ENCODE measurements around the gene ZNF221.
A peak's percentile ranks its signal among the peaks of the same experiment; 100 is the strongest.
"Not testable (repeated sequence)": the region's sequence is repeated elsewhere in the genome, so short reads cannot be mapped to it uniquely, and the experiment has no call there.

ZNF221 gene

GRCh38 chr19:43950834-43951645, at the start of gene ZNF221:
Gene ZNF221, plus strand, starts transcription at chr19:43951228. Its CDS starts 11,499 bp downstream, at chr19:43962727.
- DNase-seq: peak; percentile 69

DNA sequence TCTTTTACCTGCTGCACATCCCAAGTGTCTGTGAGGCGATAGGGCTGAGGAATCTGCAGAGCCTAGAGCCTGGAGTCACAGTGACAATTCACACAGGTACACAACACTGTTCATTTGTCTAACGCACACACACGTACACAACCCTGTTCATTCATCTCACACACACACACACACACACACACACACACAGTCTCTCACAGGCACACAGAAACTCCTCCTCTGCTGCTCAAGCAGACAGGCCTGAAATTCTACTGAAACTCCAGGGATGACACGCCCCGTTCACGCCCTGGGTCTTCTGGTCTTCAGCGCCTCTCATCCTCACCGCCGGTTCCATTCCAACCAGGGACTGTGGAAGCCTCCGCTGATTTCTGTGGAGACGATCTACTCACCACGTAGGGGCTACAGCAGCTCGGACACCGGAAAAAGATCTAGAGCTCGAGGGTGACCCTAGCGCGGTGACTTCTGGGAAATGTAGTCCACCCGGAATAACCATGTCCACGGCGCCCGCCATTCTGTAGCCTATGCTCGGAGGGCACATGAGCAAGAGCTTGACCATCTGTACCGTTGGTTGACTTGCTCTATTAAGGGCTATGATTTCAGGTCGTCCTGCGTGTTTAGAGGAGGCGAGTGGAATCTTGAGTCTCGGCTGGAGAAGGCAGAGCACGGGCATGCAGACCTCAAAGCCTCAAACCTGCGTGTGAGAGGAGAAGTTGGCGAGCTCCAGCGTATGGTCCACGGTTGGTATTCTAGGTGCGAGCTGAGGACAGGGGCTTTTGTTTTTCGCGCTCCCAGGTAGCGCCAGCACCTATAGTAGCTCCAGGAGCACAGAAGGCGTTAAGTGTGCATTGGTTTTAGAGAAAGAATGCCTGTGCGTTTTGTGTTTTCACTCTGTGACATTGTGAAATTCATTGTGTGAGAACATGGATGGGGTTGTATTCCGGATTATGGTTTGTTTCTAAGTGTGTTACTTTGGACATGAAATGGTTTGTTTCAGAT, 49.3 kb upstream of the ZNF221 start:
- DNase-seq: no peak

- DNase-seq: no peak
These were observed 48.6 kb upstream of the ZNF221 start for GRCh38 chr19:43902399-43902798.

- DNase-seq: no peak
These were observed 45.1 kb upstream of the ZNF221 start for GRCh38 chr19:43905897-43906296.

DNA sequence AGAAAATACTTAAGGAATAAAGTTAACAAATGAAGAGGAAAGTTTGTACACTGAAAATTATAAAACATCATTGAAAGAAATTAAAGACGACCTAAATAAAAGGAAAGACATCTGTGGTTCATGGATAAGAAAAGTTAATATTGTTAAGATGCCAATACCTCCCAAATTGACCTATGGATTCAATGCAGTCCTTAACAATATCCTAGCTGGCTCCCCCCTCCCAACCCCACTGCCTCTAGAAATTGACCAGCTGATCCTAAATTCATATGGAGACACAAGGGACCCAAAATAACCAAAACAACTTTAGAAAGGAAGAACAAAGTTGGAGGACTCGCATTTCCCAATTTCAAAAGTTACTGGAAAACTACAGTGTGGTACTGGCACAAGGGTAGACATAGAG, 44.3 kb upstream of the ZNF221 start:
- no peak for DNase-seq

- DNase-seq: no peak
These were observed 42.4 kb upstream of the ZNF221 start for GRCh38 chr19:43908659-43909058.

DNA sequence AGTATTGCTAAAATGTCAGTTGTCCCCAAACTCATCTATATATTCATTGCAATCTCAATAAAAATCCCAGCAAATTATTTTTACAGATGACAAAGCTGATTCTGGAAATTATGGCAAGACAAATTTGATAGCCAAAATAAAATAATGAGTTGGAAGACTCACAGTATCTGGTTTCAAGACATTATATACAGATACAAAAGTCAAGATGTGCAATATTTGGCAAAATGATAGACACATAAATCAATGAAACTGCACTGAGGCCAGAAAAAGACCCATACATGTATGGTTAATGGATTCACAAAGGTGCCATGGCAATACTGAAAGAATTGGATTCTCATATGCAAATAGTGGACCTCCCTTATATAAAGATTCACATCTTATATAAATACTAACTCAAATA, 40.1 kb upstream of the ZNF221 start:
- no peak for DNase-seq

DNA sequence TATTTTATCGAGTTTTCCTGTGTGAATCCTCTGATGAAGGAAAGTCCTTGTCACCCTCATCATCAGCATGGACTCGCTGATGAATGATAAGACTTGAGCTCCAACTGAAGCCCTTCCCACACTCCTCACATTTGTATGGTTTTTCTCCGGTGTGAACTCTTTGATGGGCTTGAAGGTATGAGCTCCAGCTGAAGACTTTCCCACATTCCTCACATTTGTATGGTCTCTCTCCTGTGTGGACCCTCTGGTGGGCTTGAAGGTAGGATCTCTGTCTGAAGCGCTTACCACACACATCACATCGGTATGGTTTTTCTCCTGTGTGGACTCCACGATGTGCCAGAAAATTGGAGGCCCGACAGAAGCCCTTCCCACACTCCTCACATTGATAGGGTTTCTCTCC, 37.6 kb upstream of the ZNF221 start:
- DNase-seq: no peak

- DNase-seq: no peak
These were observed 37.0 kb upstream of the ZNF221 start for GRCh38 chr19:43914051-43914450.

DNA sequence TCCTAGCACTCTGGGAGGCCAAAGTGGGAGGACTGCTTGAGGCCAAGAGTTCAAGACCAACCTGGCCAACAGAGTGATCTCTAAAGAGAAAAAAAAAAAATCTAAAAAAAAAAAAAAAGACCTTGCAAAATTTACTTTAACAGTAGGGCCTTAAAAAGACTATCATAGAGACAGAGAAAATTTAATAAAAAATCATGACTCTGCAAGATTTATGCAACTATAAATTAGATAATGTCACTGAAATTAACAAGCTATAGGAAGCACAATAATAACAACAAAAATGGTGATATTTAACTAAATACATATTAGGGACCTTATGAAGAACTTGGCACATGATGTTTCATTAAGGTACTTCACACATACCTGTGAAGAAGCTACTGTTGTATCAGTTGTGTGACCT, 27.2 kb upstream of the ZNF221 start:
- no peak for DNase-seq

DNA sequence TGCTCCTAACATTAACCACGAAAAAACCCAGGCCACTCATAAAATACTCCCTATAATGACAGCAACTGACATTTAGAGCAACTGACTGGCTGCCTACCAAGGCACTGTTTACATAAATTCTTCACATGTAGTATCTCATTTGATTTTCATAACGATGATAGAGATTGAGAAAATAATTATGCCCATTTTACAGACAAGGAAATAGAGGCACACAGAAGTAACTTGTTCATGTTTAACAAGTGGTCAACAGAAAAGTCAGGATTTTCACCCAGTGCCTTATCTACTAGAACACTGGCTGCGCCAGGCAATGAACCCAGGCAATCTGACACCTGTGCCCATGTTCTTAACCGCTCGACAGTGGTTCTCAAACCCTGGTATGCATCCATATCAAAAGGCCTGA, 22.2 kb upstream of the ZNF221 start:
- no peak for DNase-seq

DNA sequence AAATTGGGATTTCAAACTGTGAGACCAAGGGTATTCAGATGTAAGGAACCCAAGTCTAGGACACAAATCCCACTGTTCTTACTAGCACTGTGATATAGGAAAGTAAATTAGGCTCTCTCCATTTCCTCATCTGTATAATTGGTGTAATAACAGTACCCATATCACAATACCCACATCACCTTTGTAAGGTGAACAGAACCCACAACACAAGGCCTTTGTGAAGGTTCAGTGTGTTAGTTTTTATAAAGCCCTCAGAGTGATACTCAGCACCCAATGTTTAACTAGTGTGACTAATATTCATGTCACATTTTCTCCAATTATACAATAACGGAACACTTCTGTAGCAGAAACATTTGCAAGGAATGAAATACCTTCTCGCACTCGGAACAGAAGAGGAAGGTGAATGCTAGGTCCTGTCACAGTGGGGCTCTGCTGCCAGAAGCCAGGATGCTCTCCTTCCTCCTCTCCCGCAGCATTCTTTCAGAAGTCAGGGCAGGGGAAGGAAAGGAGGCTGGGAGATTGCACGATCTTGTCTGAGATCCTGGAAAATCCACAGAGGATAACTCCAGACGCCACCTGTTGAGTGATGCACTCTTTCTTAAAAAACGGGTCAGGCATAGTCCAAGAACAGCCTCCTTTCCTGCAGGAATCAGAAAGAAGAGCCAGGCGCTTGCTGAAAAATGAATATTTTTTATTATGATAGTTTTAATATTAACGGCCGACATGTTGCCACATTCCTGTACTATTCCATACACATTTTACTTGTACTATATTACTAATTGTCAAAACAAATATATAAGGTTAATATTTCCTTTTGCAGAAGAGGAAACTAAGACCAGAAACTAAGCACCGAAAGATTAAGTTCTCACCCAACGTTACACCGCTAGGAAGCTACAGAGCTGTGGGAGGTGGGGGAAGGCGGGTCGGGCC, 16.7 kb upstream of the ZNF221 start:
- DNase-seq: no peak

DNA sequence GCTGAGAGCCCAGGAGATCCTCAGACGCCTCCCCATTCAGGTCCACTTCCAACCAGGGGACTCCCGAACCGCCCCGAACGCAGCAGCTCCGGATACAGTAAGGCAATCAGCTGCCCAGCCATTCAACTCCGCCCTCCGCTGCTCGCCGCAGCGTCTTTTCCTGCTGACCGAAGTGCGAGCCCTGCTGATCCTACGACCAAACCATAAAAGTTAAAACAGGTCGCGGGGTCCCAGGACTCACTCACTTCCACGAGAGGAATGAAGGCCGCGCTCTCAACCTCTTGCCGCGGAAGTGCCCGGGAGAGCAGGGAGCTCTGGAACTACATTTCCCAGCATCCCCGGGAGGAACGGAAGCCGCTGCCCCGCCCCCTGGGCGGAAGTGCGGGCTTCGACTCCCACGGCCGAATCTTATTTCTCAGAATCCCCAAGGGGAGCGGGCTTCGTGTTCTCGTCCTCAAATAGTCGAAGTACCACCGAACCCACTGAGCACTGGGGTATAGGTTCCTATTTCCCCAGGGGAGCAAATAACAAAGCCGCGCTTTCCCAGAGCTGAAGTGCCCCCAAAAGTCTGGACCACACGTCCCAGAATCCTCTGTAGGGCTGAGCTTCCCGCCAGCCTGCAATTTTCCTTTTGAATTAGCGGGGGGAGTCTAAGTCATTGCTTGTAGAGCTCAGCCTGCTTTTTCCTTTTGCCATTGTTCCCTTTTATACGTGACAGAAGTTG, 15.9 kb upstream of the ZNF221 start, which contains the start of gene ZNF45:
TSS of gene ZNF45 (minus strand) at position 298 of the 724 bp plus-strand sequence. CDS start 13,097 bp downstream, outside the sequence.
- peak; percentile 52 for DNase-seq

DNA sequence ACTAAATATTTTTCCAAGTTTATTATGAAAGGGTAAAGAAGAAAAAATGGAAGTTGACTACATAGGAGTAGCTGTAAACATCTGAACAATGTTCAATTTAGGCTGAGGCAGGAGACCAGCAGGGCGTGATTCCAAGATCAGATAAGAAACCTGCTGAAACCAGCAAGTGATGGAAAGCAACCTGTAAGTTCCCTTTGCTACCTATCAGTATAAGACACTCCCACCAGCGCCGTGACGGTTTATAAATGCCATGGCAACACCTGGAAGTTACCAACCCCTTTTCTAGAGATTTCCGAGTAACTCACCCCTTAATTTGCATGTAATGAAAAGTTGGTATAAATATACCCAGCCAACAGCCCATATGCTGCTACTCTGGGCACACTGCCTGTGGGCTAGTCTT, 14.8 kb upstream of the ZNF221 start:
- no peak for DNase-seq

- DNase-seq: no peak
These were observed 11.3 kb upstream of the ZNF221 start for GRCh38 chr19:43939557-43940260.

GRCh38 chr19:43940719-43941118, 10.3 kb upstream of the ZNF221 start:
- no peak for DNase-seq

GRCh38 chr19:43941209-43941608, 9.8 kb upstream of the ZNF221 start:
- no peak for DNase-seq

- not testable (repeated sequence) for DNase-seq
These were observed 3.6 kb upstream of the ZNF221 start for GRCh38 chr19:43947412-43947811.

- DNase-seq: not testable (repeated sequence)
These were observed 1.2 kb upstream of the ZNF221 start for GRCh38 chr19:43949803-43950202.

- DNase-seq: no peak
These were observed 5.8 kb downstream of the ZNF221 start for GRCh38 chr19:43956827-43957226.

DNA sequence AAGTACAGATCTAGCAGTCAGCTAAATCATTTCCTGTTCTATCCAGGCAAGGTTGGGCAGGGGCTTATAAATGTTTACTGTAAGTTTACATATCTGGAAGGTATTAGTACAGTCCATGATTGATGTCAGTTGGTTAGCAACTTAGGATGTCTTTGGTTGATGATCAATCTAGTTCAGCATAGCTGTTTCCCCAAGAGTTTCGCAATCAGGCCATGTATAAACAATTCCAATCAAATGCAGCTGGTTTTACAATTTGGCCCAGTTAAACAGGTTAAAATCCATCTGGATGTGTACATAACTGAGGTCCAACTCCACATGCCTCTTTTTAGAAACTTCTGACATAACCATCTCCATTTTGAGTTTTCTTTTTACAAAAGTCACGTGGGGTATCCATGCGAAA, 6.9 kb downstream of the ZNF221 start:
- no peak for DNase-seq

Data from NCI-H1436 treated with DMSO at 0.1 percent for 48 hours (cell line).